Erythroblast (primary cell): ENCODE results near the gene PARP12.

Source experiments
- DNase-seq, 2 experiments: peaks; one replicate each; lab custom pipeline; 2025; lab: John Stamatoyannopoulos, UW
- GATA1 ChIP-seq: IDR thresholded peaks from 2 replicates; pipeline ENCODE4 v1.6.1; 2011; ENCODE audit warnings: low read depth, mild to moderate bottlenecking, control low read depth, low read length, moderate library complexity
- POLR2A ChIP-seq: IDR thresholded peaks from 2 replicates; pipeline ENCODE4 v1.6.1; 2011; ENCODE audit warnings: mild to moderate bottlenecking, low read length

The PARP12 gene

GRCh38 chr7:139992353-139993044, 70.3 kb downstream of the PARP12 start:
- no peak for DNase-seq
- TF ChIP-seq GATA1 (no peak), POLR2A (no peak)

- no peak for DNase-seq
- TF ChIP-seq POLR2A (no peak), GATA1 (no peak)
Measured at GRCh38 chr7:139991911-139992310, 70.8 kb downstream of the PARP12 start.

GRCh38 chr7:139991269-139991666, 71.5 kb downstream of the PARP12 start:
- DNase-seq = no peak
- no peak for TF ChIP-seq POLR2A
- TF ChIP-seq GATA1 = no peak

GRCh38 chr7:139990571-139991268, 72.0 kb downstream of the PARP12 start:
- no peak for DNase-seq

DNA sequence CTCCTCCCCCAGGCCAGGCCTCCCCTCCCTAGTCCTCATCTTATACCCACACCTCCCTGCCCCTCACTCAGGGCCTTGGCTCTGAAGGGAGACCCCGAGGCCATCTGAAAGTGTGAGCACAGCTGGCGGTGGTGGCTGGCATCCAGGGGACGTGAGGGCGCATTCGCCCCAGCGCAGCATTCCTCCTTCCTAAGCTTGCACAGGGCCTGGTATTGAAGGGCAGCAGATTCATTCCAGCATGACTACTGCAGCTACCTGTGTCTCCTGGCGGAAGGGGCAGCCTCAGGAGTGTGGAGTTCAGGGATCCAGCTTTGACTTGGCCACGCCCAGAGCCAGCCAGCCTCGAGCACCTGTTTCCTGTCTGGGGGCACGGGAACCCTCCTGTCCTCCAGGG, 72.6 kb downstream of the PARP12 start:
- TF ChIP-seq POLR2A (no peak), GATA1 (no peak)
- DNase-seq = no peak

More at GRCh38 chr7:139990571-139991268, 72.0 kb downstream of the PARP12 start:
- TF ChIP-seq GATA1 (no peak), POLR2A (no peak)

DNA sequence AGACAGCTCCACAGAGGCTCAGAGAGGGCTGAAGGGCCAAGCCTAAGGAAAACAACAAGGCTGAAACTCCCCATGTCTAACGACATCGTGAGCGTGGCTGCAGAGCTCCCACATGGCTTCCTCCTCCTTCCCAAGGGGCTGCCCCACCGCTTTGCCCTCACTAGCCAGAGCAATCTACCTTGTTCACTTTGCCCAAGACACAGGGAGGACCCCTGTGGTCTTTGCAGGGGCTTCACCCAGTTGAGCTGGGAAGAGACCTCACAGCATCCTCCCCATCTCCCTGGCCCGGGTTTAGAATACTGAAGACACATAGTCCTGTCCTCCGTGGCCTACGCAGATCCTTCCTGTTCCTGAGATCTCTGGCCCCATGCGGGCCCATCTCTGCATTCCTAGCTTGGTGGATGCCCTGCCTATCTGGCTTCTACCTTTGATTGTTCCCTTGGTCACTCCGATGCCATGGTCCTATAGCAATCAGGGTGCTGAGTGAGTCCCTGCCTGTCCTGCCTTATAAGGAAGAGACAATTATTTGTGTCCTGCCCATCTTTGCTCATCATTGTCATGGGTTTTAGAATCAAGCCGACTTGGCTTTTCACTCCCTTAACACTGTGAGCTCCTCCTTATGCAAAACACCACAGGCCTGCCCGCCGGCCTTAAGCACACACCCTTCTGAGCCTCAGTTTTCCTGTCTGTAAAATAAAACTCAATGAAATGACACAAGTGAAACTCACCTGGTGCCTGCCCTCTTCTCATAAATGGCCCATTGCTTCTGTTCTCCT, 73.2 kb downstream of the PARP12 start:
- no peak for DNase-seq
- TF ChIP-seq GATA1 (no peak), POLR2A (no peak)

- no peak for TF ChIP-seq GATA1
- no peak for DNase-seq
Measured at GRCh38 chr7:139987691-139988516, 74.8 kb downstream of the PARP12 start.

GRCh38 chr7:139985811-139986210, 76.9 kb downstream of the PARP12 start:
- DNase-seq = no peak
- no peak for TF ChIP-seq POLR2A
- TF ChIP-seq GATA1 = no peak

GRCh38 chr7:139984642-139985539, 77.9 kb downstream of the PARP12 start:
- TF ChIP-seq GATA1 = no peak
- no peak for TF ChIP-seq POLR2A
- DNase-seq = no peak

- DNase-seq = no peak
- TF ChIP-seq POLR2A = no peak
Measured at GRCh38 chr7:139982927-139983920, 79.5 kb downstream of the PARP12 start.

GRCh38 chr7:139981511-139981895, 81.2 kb downstream of the PARP12 start:
- no peak for DNase-seq
- TF ChIP-seq POLR2A = no peak
- TF ChIP-seq GATA1 = no peak
